Measurements from ENCODE around the gene TMEFF1.

DNA sequence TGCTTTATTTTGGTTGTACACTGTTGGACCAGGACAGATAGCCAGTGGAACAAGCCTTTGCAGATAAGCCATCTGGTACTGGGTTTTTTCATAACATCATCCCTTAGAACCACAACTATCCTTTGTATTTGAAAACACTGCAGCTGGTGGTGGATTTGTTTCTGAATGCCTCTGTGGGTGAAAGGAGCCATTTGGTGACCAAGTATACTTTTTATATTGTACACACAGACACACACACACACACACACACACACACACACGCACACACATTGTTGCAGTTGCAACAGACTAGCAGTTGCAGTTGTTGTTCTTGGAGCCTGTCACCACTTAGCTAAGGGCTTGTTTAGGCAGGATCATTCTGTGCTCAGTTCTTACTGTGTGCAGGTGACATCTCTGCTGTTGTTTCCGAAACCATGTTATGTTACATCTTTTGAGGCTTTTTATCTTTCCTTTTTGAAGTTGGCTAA, 82.0 kb downstream of the TMEFF1 start:
- TF ChIP-seq CTCF (IDR thresholded peaks at IDR 0.05) (no peak), POLR2A (IDR thresholded peaks at IDR 0.05) (no peak)

Measured in right lobe of liver (tissue), 4 donors.